Stimulated activated CD8-positive, alpha-beta memory T cell treated with anti-CD3 and anti-CD28 coated beads, Interleukin-4, amount 100 ng/mL, for 24 hours (primary cell): ENCODE results near the gene APOE.
"Not testable (repeated sequence)": the region's sequence is repeated elsewhere in the genome, so short reads cannot be mapped to it uniquely, and the experiment has no call there.

Experiments
- DNase-seq: peaks from one replicate; pipeline ENCODE4 v3.0.0-alpha.2; 2020; ENCODE audit warnings: low read depth

APOE gene

GRCh38 chr19:44909775-44910174 is 4.2 kb downstream of the APOE start:
- DNase-seq = no peak

- not testable (repeated sequence) for DNase-seq
Measured at GRCh38 chr19:44911896-44912295, 6.3 kb downstream of the APOE start.

- DNase-seq = no peak
Measured at GRCh38 chr19:44912854-44913253, 7.3 kb downstream of the APOE start.

GRCh38 chr19:44913512-44914432 is 8.2 kb downstream of the APOE start:
- not testable (repeated sequence) for DNase-seq

- DNase-seq = peak; percentile 60
Measured at GRCh38 chr19:44914433-44915206, 9.0 kb downstream of the APOE start, which contains the start of gene APOC1. Gene APOC1, plus strand, starts transcription at chr19:44914608. Its CDS starts 284 bp downstream, at chr19:44914892.

GRCh38 chr19:44924243-44924725 is 18.7 kb downstream of the APOE start:
- DNase-seq = no peak

- no peak for DNase-seq
Measured at GRCh38 chr19:44925114-44925891, 19.7 kb downstream of the APOE start.

- not testable (repeated sequence) for DNase-seq
Measured at GRCh38 chr19:44926245-44927077, 20.9 kb downstream of the APOE start.

- no peak for DNase-seq
Measured at GRCh38 chr19:44927746-44928145, 22.1 kb downstream of the APOE start.

- DNase-seq = no peak
Measured at GRCh38 chr19:44930088-44930487, 24.5 kb downstream of the APOE start.

GRCh38 chr19:44931541-44931940 is 25.9 kb downstream of the APOE start:
- DNase-seq = no peak

GRCh38 chr19:44939668-44940067 is 34.1 kb downstream of the APOE start:
- DNase-seq = no peak

- DNase-seq = no peak
Measured at GRCh38 chr19:44942067-44942571, 36.5 kb downstream of the APOE start, which contains the start of gene APOC4. Gene APOC4, plus strand, starts transcription at chr19:44942237. Its CDS starts 41 bp downstream, at chr19:44942278.

GRCh38 chr19:44943801-44944249 is 38.2 kb downstream of the APOE start:
- DNase-seq = no peak

GRCh38 chr19:44947041-44947581 is 41.5 kb downstream of the APOE start:
- DNase-seq = no peak

GRCh38 chr19:44948237-44948636 is 42.6 kb downstream of the APOE start:
- no peak for DNase-seq

GRCh38 chr19:44948763-44949374 is 43.3 kb downstream of the APOE start:
- no peak for DNase-seq

- no peak for DNase-seq
Measured at GRCh38 chr19:44949550-44949949, 44.0 kb downstream of the APOE start.
